Stimulated activated CD8-positive, alpha-beta memory T cell treated with anti-CD3 and anti-CD28 coated beads, Interleukin-12 subunit alpha, Interleukin-12 subunit beta, amount 100 ng/mL, for 4 hours (primary cell): ENCODE measurements around the gene HOXC4.

Source experiments
- DNase-seq: peaks from one replicate; pipeline ENCODE4 v3.0.0-alpha.2; 2020; ENCODE audit warnings: low read depth

Gene HOXC4

DNA sequence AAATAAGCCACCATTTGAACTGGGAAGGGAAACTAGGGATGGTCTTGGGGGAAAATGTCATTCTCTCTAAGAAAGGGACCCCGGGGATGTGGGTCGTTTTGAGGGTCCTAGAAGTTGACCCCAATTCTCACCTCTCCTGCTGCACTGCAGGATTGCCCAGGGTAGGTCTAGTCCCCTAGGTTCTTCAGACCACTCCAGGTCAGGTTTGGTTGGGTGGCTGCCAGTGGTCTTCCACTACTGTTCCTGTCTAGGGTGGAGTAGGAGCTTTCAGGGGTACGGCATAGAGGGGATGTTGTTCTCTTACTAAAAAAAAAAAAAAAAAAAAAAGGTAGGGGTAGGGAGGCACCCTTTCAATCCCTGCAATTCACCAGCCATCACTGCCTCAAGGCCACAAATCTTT is 37.6 kb upstream of the HOXC4 start:
- DNase-seq: no peak

DNA sequence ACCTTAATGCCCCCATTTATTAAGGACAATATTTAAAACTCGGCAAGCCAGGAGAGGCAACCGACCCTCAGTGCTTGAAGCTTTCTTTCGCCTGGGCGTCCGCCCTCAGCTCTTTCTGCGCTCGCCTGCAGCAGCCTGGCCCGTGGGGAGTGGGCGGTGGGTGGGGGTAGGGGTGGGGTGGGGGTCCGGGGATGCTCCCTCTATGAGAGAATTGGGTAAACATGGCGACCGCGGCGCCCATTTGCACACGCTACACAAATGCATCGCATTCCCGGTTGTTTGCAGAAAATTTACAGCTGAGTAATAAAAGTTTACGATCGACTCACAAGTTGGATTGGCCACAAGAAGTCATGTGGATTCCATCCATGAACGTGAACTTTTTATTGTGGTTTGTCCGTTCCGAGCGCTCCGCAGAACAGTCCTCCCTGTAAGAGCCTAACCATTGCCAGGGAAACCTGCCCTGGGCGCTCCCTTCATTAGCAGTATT is 37.1 kb upstream of the HOXC4 start:
- no peak for DNase-seq

DNA sequence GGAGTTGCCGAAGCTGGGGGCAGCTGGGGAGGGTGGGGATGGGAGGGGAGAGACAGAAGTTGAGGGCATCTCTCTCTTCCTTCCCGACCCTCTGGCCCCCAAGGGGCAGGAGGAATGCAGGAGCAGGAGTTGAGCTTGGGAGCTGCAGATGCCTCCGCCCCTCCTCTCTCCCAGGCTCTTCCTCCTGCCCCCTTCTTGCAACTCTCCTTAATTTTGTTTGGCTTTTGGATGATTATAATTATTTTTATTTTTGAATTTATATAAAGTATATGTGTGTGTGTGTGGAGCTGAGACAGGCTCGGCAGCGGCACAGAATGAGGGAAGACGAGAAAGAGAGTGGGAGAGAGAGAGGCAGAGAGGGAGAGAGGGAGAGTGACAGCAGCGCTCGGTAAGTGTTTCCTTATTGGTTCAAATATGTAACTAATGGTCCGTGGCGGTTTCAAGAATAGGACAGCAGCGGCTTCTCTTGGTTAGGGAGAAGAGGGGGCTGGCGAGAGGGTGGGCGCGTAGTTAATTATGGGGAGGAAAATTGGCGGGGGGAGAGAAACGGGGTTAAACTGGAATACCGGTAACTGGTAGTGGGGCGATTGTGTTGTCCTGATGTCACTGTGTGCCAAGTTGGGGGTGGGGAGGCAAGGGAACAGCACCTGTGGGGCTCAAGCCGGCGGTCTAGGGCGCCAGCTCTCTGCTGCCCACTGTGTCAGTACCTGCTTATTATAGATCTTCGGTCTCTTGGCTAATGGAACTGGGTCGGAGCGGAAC is 36.4 kb upstream of the HOXC4 start:
- no peak for DNase-seq

DNA sequence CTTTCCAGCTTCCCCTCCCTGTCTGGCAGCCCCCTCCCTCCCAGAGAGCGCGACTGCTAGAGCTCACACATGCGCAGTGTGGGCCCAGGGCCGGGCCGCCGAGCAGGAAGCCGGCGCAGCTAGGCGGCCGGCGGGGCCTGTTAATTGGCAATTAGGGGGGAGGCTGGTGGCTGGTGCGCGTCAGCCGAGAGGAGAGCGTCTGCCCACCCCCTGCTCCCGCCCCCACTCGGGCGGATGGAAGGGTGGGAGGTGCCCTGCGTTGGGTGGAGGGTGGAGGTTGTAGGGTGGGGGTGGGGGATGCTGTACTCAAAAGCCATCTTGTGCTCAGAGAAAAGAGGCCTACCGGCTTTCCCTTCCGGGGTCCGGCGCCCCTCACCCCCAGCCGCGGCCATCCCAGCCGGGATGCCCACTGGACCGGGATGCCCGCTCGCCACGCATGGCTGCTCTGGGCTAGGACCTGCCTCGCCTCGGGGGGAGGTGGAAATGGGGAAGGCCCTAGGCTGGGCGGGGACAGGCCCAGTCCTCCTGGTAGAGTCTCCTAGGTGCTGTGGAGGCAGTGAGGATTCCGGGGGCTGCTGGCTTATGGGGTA is 35.7 kb upstream of the HOXC4 start:
- peak; percentile 66 for DNase-seq

DNA sequence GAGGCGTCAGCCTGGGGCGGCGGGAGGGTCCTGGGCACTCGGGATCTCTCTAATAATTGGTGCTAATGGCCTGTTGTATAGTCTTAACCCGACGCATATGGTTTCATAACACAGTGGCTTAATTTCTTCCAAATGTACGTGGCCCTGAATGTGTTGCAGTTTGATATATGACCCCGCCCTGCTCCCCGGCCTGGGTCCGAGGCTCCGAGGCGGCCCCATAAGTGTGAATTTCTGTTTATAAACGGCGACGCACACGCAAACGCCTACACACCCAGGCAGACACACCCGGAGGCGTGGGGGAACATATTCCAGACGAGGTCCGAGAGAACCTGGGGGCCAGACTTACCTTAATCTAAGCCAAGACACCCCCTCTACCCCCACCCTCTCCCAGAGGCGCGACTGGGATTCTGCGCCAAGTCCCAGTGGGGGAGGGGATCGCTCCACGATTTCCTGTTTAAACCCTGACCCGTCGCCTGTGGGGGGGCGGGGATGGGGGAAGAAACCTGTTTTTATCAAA is 35.1 kb upstream of the HOXC4 start:
- DNase-seq: no peak

DNA sequence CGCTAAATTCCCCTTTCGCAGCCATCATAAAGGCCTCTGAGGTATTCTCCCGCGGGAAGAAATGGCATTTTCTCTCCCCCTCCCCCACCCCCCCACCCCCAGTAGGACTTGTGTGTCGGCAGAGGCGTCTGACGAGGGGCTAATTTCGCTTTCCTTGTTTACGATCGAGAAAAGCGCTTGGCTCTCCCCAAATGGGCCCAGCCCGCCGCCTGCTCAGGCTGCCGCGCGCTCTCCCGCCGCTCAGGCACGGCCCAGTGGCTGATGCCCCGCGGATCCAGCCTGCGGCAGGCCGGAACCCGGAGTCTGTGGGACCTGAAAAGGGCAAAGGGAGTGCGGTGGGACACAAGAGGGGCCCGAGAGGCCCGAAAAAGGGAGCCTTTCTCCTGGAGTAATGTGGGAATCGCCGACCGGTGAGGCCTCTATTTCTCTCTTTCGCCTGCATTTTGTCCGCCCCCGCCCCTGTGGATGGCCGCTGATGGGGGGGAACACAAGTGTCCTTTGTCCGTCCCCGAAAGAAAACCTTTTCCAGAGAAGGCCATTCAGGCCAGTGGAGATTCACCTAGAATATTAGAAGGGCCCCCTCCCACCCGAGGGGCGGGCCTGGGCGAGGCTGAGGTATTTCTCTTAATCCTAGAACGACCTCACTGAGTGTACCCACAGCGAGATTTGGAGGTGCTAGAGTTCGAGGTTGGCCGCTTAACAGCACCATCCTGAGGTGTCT is 34.4 kb upstream of the HOXC4 start:
- DNase-seq: no peak

DNA sequence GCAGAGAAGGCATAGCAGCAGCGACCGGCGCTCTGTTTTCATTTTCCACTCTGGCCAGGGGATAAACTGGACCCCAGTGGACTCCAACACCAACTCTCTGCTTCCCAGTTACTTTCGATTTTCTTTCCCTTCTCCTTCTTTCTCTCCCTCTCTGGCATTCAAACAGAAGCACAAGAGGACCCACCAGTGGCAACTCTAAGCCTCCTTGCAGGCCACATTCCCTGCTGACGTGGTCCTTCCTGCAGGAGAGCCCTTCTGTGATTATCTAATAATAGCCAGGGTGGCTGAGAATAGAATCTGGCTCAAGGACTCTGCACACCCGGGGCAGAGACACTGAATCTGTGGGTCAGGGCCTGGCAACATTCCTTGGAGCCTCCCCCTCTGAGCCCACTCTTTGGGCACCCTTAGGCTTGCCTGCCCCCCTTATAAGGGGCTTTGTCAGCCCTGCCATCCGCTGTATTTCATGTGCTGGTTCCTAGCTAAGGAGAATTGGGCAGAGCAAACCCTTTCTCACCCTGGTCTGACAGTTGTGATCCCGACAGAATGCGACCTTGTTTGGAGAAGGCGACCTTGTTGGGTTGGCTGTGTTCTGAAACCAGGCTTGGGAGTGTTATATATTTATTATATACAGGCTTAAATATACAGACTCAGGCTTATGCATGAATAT is 33.6 kb upstream of the HOXC4 start:
- DNase-seq: no peak

DNA sequence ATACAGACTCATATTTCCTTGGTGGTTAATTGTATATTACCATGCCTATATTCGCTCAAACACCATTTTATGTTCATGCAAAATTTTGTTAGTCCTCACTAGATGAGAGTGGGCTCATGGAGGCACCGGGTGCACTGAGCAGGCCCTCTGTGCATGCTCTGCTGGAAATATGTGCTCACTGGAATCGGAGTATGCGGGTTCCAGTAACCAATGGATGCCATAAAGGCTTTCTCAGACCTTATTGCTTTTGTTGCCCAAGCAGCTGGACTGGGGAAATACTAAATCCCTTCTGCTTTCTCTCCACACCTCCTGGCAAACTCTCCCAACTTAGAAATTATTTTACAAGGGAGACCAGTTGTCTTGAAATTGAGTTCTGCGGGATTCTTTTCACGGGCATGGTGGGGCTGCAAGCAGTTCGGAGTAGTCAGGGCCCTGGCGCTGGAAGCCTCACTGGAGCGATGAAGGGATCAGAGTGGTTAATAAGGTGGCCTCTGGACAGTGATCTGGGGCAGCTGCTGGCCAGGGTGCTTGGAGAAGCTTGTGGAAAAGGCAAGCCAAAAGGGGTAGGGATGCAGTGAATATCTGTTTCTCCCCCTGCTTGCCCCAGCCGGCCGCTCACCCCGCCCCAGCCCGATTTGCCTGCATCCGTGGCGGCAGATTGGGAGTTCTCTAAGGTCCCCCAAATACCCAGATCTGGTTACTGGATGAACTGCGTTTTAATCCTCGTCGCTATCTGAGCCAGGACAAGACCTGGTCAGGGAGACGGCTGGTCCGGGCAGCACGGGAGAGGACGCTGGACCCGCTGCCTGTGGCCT is 32.8 kb upstream of the HOXC4 start:
- DNase-seq: no peak

DNA sequence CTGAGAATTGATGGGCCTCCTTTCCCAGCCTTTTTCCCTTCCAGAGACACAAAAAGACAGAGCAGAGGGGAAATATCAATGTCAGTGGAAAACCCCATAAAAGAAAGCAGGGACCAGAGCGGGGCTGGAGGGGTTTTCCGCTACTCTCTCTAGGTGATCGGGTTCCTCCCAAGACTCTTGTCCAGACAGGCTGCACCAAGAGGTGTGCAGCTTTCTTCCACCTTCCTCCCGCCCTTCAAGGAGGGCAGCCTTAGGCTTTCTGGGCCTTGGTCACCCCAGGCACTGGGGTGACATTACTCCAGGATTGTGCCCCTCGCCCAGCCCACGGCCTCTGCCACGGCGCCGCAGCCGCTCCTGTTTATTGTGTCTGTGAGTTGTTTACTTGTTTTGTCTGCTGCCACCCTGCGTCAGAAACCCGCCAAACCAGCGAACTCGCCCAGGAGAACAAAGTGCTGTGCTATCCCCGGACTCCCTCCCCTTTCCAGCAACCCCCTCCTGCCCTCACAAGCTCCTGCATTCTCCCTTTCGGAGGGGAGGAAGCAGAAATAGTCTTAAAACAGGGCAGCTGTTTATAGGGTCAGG is 32.1 kb upstream of the HOXC4 start:
- no peak for DNase-seq

DNA sequence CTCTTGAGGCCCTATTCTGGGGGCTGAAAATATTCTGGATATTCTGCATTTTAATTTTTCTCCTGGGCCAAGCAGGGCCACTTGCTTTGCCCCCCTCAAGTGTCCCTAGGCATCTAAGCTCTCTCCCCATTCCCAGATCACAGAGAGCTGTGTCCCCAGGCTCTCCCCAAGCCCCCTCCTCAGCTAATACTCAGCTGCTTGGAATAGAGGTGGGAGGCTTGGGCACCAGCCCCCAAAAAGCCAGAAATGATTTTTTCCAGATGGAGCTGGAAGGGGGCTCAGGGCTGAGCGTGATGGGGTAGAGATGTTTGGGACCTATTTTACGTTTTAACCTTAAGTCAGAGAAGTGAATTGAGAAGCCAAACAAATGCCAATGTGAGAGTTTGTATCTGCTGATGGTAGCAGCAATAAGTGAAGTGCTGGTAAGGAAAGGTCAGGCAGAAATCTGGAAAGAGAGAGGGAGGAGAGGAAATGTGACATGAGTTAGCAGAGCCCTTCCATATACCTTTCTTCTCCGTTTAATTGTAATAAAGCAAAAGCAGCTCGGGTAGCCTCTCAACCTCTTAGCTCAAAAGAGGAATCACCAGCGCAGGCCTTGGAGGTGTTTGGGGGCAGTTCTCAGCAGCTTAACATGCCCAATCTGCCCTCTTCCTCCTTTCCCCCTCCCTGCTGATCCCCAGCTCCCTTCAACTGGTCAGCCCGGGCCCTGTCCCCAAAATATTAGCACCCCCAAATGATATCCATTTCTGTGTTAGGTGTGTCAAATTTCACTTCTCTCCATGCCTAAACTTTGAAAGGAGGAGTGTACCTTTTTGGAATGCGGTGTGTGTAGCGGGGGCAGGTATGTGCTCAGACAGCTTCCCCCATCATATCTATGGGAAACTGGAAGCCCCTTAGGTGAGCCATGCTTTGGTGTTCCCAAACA is 30.4 kb upstream of the HOXC4 start:
- no peak for DNase-seq

DNA sequence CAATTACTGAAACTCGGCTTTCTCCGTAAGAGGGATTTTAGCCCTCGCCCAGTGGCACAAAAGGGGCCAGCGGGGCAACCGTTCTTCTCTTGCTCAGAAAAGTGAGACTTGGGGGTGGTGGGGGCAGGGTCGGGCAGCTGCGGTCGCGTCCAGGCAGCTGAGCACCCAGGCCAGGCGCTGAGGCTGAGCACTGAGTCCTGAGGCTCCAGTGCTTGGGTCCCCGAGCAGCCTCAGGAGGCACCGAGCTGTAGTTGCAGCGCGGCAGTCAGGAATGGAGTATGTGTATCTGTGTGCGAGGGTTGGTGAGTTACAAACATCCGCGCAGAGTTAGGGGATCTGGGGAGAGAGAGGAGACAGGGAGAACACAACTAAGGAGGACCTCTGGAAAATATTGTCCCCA is 29.5 kb upstream of the HOXC4 start:
- DNase-seq: no peak

DNA sequence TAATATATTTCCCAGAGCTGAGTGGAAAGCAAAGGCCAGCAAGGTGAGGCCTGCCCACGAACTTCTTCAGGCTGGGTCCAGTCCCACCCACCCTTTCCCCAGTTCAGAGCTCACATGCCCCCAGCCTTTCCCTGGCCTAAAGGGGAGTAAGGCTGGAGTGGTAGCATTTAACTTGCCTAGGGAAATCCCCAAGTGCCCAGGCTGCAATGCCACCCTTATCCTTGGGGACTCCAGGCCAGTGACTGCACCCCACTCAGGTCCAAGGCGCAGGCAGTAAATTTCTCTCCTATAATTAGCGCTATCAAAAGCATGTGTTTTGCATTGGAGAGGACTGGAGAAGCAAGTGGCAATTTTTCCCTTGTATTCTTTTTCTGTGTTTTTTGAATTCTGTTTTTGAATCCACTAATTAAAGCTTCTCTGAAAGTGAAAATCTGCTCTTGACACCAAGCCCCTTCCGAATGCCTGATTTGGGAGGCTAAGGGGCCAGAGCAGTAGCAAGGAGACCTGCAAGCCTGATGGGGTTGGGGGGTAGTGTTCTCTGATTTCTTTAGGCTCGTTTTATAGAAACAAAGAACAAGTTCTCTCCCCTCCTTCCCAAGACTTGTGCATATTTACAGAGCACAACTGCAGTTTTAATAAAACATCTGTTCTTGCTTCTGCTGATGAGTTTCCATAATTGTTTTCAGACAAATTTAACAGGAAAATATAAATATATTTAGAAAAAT is 28.9 kb upstream of the HOXC4 start:
- DNase-seq: no peak

DNA sequence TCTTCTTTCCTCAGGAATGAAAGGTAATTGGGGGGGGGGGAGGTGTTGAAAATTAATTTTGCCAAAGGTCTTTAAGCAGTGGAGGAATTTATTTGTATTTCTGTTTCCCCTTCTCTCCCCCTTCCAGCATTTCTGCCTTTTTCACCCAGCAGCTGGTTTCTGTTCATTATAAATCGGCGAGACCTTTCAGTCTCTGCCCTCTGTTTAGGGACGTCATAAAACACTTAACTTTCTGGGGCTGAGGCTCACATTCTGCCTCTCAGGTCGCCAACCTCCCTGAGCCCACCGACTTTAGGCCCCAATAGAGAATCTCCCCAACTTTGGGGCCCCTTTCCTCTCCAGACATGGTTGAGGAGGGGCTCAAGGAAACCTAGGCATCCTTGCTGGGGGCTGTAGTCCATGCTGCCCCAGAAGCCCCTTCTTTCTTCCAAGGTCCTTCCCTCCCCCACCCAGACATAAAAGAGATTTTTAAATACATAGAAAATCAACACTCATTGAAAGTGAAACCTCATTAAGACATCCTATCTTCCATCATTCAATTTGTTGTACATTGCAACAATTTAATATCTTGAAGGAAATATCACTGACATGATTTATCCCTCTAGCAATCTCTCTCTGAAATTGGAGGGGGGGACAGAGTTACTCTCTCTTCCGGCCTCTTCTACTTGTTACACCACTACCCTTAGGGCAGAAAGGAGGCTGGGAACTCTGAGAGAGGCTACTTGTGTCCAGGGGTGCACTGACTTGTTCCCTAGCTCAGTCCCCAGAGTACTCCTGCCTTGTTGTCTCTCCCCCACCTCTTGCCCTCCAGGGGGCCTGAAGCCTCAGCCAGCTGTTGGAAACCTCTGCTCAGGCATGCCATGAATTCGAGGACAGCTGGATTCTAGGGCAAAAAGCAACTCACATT is 27.9 kb upstream of the HOXC4 start:
- DNase-seq: no peak

DNA sequence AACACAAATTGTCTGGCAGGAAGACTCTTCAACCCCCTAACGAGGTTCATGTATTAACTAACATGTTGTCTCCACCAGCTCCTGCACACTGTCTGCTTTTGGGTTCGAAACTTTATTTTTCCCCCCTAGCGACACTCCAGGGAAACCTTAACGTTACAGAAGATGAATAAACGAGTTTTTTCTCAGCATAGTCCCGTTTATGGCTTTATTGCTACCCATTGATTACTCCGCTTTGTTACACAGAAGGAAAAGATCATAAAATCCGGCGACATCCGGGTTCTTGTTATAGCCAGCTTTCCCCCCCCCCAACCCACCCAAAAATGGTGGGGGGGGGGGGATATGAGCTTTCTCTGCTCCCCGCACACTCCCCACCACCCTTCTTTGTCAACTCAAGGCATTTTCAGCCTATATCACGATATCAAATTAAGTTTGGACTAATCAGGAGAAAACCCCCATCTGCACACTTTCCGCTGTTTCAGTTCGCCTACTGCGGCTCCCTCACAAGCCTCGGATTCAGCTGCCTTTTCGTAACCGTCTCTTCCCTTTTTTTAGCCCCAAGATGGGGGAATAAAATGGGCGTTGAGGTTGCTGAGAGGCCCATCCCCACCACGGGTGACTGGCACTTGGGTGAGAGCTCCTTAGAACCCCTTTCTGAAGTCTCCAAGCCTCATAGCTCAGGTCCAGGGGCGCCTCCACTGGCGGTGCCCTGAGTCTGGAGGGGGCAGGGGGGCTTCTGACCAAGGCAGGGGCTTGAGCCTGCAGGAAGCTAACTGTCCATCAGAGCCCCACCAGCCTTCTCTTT is 26.8 kb upstream of the HOXC4 start:
- DNase-seq: no peak

DNA sequence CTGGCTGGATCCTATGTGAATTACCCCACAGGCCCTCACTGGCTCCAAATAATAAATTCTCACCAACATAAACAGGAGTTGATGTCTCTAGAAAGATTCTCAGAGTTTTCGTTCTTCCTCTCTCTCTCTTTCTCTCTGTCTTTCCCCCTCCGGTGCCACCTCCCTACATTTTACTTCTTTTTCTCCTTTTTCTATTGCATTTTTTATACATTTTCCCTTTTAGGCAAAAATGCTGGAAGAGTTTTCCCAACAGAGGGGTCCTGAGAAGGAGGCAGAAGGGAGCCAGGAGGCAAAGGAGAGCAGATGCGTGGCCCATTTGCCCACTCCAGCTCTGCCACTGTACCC is 26.2 kb upstream of the HOXC4 start:
- no peak for DNase-seq

DNA sequence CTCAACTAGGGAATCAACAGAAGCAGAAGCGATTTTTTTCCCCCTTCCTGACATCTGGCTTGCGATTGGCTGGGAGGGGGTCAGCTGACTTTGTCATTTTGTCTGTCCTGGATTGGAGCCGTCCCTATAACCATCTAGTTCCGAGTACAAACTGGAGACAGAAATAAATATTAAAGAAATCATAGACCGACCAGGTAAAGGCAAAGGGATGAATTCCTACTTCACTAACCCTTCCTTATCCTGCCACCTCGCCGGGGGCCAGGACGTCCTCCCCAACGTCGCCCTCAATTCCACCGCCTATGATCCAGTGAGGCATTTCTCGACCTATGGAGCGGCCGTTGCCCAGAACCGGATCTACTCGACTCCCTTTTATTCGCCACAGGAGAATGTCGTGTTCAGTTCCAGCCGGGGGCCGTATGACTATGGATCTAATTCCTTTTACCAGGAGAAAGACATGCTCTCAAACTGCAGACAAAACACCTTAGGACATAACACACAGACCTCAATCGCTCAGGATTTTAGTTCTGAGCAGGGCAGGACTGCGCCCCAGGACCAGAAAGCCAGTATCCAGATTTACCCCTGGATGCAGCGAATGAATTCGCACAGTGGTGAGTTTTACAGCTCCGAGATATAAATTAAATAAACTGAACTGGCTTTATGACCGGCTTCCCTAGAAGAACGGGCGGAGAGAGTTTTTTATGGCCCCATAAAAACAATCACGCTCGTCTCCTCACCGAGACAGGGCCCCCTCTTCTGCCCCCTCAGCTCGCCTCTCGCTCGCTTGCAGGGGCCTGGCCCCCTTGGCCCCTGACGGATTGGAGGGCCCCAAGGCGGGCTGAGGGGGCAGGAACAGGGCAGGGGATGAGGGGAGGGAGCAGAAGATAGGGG is 25.1 kb upstream of the HOXC4 start, which contains the start of gene HOXC6:
TSS of gene HOXC6 (plus strand) at position 127 of the 888 bp plus-strand sequence. CDS start at position 209, 82 bp downstream.
- DNase-seq: no peak
